Adrenal gland (tissue), 5 donors: ENCODE results near the gene SEPTIN12.

Experiments used
- POLR2A ChIP-seq, 2 donors: fragments of 450-650 bp; IDR thresholded peaks; one replicate each; pipeline ENCODE4 v1.6.1; 2017; ENCODE audit warnings: antibody characterized with exemption in 2 of 2, mild to moderate bottlenecking in 2 of 2, moderate library complexity in 1 of 2
- TF ChIP-seq, protein P1 (sequence below), 6 experiments: fragments of 450-650 bp in 4 of 6; fragments of 200-600 bp in 2 of 6; sonication (generic) in 1 of 6; IDR thresholded peaks; 1 replicate in 5 of 6; 2 replicates in 1 of 6; pipeline versions ENCODE4 v1.5.1 to v1.8.0; 2016 to 2021; ENCODE audit warnings: antibody characterized with exemption in 6 of 6, mild to moderate bottlenecking in 2 of 6, moderate library complexity in 1 of 6
- donor health status: DM: no; HTN: no; CAD: no.

DNA sequence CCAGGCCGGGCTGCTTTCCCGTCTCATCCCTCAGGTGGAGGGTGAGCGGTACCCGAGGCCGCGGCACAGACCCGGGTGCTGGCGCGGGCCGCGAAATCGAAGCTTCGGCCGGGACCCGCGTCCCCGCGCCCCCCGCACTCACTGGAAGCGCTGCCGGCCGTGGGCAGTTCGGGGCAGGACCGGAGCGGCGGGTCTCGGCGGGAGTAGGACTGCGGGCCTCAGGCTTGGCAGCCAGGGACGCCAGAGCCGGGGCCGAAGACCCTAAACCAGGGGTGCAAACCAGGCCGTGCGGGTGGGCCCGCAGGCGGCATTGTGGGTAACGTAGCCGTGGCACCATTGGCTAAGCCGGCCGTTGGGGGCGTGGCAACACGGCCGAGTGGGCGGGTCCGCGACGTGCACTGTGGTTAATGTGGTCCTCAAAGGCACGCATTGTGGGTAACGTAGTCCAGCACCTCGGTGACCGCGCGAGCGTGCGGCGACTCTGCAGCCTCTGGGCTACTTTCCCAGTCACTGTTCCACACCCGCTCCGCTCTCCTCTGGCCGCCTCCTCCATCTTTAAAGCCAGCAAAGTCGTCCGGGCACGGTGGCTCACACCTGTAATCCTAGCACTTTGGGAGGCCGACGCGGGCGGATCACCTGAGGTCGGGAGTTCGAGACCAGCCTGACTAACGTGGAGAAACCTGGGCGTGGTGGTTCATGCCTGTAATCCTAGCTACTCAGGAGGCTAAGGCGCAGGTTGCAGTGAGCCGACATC lies 21.1 kb downstream of the SEPTIN12 start, which contains the start of gene ZNF500:
- TF ChIP-seq, protein P1, sequence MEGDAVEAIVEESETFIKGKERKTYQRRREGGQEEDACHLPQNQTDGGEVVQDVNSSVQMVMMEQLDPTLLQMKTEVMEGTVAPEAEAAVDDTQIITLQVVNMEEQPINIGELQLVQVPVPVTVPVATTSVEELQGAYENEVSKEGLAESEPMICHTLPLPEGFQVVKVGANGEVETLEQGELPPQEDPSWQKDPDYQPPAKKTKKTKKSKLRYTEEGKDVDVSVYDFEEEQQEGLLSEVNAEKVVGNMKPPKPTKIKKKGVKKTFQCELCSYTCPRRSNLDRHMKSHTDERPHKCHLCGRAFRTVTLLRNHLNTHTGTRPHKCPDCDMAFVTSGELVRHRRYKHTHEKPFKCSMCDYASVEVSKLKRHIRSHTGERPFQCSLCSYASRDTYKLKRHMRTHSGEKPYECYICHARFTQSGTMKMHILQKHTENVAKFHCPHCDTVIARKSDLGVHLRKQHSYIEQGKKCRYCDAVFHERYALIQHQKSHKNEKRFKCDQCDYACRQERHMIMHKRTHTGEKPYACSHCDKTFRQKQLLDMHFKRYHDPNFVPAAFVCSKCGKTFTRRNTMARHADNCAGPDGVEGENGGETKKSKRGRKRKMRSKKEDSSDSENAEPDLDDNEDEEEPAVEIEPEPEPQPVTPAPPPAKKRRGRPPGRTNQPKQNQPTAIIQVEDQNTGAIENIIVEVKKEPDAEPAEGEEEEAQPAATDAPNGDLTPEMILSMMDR (IDR thresholded peaks at IDR 0.05): no peak
- peak; percentile 47 to 77 for TF ChIP-seq POLR2A (IDR thresholded peaks at IDR 0.05)
